Fibroblast of pulmonary artery (primary cell): ENCODE data around the gene TET2.

ENCODE experiments used
- DNase-seq: peaks from one replicate; pipeline ENCODE4 v3.0.0-alpha.2; 2010; ENCODE audit warnings: low read depth
- H3K4me3 ChIP-seq: replicated peaks from 2 replicates; pipeline ENCODE4 v1.5.1; 2011; ENCODE audit warnings: low read depth, mild to moderate bottlenecking, control low read depth, low read length, moderate library complexity
- CTCF ChIP-seq: IDR thresholded peaks from 2 replicates; pipeline ENCODE4 v1.5.1; 2011; ENCODE audit warnings: mild to moderate bottlenecking, control low read depth, low read length, inconsistent platforms; ENCODE audit errors: missing control alignments

TET2 gene

GRCh38 chr4:105329081-105329480 is 182.4 kb downstream of the TET2 start:
- no peak overlapping the region for H3K4me3 ChIP-seq
- DNase-seq: no peak

More at GRCh38 chr4:105329081-105329480, 182.4 kb downstream of the TET2 start:
- no peak for TF ChIP-seq CTCF
